Measurements from ENCODE around the gene GPD1. TPM values are rescaled to one million over a fixed set of nuclear protein-coding genes. Genes with fewer than 3 reads are reported as not detected.

The GPD1 gene
- total RNA-seq, 6 donors from 2014 or later = 2.1 to 73.1 (median 60.2) TPM

DNA sequence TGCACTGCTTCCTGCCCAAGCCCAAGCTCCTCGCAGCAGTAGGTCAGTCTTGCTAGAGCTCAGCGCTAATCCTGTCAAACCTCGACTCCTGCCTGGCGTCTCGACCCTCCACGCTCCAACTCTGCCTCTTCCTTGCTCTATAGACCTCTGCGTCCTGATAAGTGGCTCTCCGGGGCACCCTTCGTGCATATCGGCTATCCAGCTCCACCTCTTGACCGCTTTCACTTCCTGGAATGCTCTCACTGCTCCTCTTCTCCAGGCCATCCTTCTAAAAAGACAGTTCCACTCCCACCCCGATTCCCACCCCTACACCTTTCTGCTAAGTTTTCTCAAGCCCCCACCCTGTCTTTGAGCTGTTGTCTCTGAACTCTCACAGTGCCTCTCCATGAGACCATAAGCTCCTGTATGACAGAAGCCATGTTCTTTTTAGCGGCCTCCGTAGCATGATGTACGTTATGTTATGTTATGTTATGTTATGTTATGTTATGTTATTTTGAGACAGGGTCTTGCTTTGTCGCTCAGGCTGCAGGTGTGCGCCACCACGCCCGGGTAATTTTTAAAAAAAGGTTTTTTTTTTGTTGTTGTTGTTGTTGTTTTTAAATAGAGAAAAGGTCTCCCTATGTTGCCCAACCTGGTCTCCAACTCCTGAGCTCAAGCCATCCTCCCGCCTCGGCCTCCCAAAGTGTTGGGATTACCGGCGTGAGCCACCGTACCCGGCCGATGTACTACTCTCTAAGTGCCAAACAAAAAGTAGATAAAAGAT is 8.8 kb downstream of the GPD1 start:
- Histone ChIP-seq H3K36me3 (peaks cover 0 to 15% (median 5%) of the 10 kb centered on the region in 4 donors), H3K4me1 (peaks cover 40 to 55% (median 45%) of the 10 kb centered on the region in 4 donors), H3K9me3 (no peaks in the 10 kb centered on the region), H3K27me3 (no peaks in the 10 kb centered on the region), H3K4me3 (peak overlapping the region; percentile 76 to 98 (median 96)), H3K27ac (peak overlapping the region; percentile 92 to 97 (median 95))
- TF ChIP-seq POLR2A (IDR thresholded peaks at IDR 0.05) (peak in 1 of 4 donors; percentile 9), EP300 (IDR thresholded peaks at IDR 0.05) (no peak)
- 21 to 23% methylated on average over 26 of the region's 26 CpGs for WGBS, 2 donors
- ATAC-seq (ENCODE audit: low FRiP score in 2 of 2) (peak in 1 of 2 donors; percentile 32), DNase-seq (peak in 1 of 2 donors; percentile 62)

- Histone ChIP-seq H3K4me1 (peaks cover 21 to 38% (median 24%) of the 10 kb centered on the region in 4 donors), H3K4me3 (no peak overlapping the region), H3K27me3 (no peaks in the 10 kb centered on the region), H3K27ac (peak overlapping the region in 3 of 4 donors; percentile 30 to 44 (median 35)), H3K9me3 (no peaks in the 10 kb centered on the region), H3K36me3 (peaks cover 8 to 49% (median 23%) of the 10 kb centered on the region in 4 donors)
- TF ChIP-seq, protein P1, sequence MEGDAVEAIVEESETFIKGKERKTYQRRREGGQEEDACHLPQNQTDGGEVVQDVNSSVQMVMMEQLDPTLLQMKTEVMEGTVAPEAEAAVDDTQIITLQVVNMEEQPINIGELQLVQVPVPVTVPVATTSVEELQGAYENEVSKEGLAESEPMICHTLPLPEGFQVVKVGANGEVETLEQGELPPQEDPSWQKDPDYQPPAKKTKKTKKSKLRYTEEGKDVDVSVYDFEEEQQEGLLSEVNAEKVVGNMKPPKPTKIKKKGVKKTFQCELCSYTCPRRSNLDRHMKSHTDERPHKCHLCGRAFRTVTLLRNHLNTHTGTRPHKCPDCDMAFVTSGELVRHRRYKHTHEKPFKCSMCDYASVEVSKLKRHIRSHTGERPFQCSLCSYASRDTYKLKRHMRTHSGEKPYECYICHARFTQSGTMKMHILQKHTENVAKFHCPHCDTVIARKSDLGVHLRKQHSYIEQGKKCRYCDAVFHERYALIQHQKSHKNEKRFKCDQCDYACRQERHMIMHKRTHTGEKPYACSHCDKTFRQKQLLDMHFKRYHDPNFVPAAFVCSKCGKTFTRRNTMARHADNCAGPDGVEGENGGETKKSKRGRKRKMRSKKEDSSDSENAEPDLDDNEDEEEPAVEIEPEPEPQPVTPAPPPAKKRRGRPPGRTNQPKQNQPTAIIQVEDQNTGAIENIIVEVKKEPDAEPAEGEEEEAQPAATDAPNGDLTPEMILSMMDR (IDR thresholded peaks at IDR 0.05) = no peak
- TF ChIP-seq POLR2A (IDR thresholded peaks at IDR 0.05) = no peak
- peak; percentile 21 to 37 for TF ChIP-seq POLR2AphosphoS5 (IDR thresholded peaks at IDR 0.05)
- peak in 1 of 4 donors; percentile 22 for TF ChIP-seq EP300 (IDR thresholded peaks at IDR 0.05)
- WGBS, 2 donors = 68 to 79% methylated on average over 6 of the region's 6 CpGs
- DNase-seq = peak in 1 of 2 donors; percentile 83
- peak; percentile 31 to 77 for ATAC-seq (ENCODE audit: low FRiP score in 2 of 2)
Measured at GRCh38 chr12:50117057-50117622, 13.3 kb downstream of the GPD1 start.

DNA sequence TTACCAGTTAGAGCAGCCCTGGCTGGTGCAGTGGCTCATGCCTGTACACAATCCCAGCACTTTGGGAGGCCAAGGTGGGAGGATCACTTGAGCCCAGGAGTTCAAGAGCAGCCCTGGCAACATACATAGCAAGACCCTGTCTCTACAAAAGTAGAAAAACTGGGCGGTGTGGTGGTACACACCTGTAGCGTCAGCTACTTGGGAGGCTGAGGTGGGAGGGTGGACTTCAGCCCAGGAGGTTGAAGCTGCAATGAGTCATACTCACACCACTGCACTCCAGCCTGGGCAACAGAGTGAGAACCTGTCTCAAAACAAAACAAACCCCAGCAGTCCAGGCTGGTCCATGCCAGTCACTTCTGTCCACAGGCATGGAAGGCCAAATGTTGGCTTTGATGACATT is 15.6 kb downstream of the GPD1 start:
- no peak for DNase-seq
- Histone ChIP-seq H3K36me3 (peaks cover 8 to 68% (median 30%) of the 10 kb centered on the region in 4 donors), H3K4me3 (no peak overlapping the region), H3K9me3 (no peaks in the 10 kb centered on the region), H3K4me1 (peaks cover 6 to 22% (median 7%) of the 10 kb centered on the region in 4 donors), H3K27ac (no peak overlapping the region), H3K27me3 (no peaks in the 10 kb centered on the region)
- WGBS, 2 donors = 100% methylated on average over 2 of the region's 2 CpGs
- TF ChIP-seq POLR2A (IDR thresholded peaks at IDR 0.05) = no peak
- TF ChIP-seq, protein P1 (IDR thresholded peaks at IDR 0.05) = no peak
- TF ChIP-seq EP300 (IDR thresholded peaks at IDR 0.05) = no peak
- TF ChIP-seq POLR2AphosphoS5 (IDR thresholded peaks at IDR 0.05) = no peak
- no peak for ATAC-seq (ENCODE audit: low FRiP score in 2 of 2)

- 95 to 96% methylated on average over 3 of the region's 3 CpGs for WGBS, 2 donors
- Histone ChIP-seq H3K9me3 (no peaks in the 10 kb centered on the region), H3K4me1 (peaks cover 10 to 24% (median 11%) of the 10 kb centered on the region in 4 donors), H3K27ac (no peak overlapping the region), H3K36me3 (peaks cover 8 to 64% (median 33%) of the 10 kb centered on the region in 4 donors), H3K4me3 (no peak overlapping the region), H3K27me3 (no peaks in the 10 kb centered on the region)
- DNase-seq = no peak
- TF ChIP-seq POLR2A (IDR thresholded peaks at IDR 0.05) (no peak), POLR2AphosphoS5 (IDR thresholded peaks at IDR 0.05) (no peak), EP300 (IDR thresholded peaks at IDR 0.05) (no peak)
- TF ChIP-seq, protein P1 (IDR thresholded peaks at IDR 0.05) = no peak
- no peak for ATAC-seq (ENCODE audit: low FRiP score in 2 of 2)
Measured at GRCh38 chr12:50120521-50120920, 16.7 kb downstream of the GPD1 start.

DNA sequence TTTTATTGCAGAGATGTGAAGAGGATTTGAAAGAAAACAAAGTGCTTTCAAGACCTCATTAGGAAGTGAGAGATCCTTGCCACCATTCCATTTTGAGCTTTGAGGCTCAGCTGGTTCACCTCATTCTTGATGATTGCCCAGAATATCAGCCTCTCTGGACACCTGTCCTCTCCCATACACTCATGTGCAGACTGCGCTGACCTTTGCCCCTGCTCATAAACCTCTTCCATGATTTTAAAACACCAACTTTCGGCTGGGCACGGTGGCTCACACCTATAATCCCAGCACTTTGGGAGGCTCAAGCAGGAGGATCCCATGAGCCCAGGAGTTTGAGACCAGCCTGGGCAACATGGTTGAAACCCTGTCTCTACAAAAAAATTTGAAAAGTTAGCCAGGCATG is 17.1 kb downstream of the GPD1 start:
- DNase-seq (no peak), ATAC-seq (ENCODE audit: low FRiP score in 2 of 2) (no peak)
- Histone ChIP-seq H3K9me3 (no peaks in the 10 kb centered on the region), H3K36me3 (peaks cover 8 to 60% (median 32%) of the 10 kb centered on the region in 4 donors), H3K4me3 (no peak overlapping the region), H3K27ac (no peak overlapping the region), H3K4me1 (peaks cover 11 to 24% (median 14%) of the 10 kb centered on the region in 4 donors), H3K27me3 (no peaks in the 10 kb centered on the region)
- TF ChIP-seq POLR2A (IDR thresholded peaks at IDR 0.05) (no peak), EP300 (IDR thresholded peaks at IDR 0.05) (no peak), POLR2AphosphoS5 (IDR thresholded peaks at IDR 0.05) (no peak)
- TF ChIP-seq, protein P1 (IDR thresholded peaks at IDR 0.05) = no peak
- 96 to 97% methylated on average over 3 of the region's 3 CpGs for WGBS, 2 donors

Data from upper lobe of left lung (tissue), 6 donors.